ENCODE measurements around the gene LRRC59.
"Not testable (repeated sequence)": the region's sequence is repeated elsewhere in the genome, so short reads cannot be mapped to it uniquely, and the experiment has no call there.

The LRRC59 gene

DNA sequence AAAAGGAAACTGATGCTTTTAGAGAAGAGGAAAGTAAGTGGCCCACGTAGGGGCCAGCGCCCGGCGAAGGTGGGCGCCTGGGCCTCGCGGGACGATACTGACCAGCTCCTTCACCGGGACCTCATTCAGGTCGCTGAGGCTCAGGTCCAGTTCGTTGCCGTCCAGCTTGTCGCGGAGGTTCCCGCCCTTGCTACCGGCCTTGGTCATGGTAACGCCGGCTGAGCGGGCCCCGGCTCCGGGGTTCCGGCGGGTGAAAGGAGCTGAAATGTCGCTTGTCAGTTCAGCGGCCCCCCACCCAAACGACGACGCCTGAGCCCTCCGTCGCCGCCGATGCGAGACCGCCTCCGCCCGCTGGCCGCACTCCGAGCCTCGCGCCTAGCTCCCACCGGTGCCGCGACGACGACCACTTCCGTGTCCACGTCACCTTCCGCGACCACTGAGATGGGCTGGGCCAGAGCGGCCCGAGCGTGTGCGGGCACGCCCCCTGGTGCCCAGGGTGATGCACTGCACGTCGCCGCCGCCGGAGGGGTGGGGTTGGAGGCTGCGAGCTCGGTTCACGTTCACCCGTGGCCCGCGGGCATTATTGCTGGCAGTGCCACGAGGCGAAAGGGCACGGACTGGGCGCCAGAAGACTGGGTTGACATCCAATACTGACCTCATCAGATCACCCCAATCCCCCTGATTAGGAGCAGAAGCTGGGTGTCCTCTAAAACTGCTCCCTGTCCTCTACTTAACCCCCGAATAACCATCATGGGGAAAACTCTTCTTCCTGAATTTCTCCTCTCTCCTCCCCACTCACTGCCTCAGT, at the start of gene LRRC59:
TSS of gene LRRC59 (minus strand) at position 413 of the 808 bp plus-strand sequence. CDS start at position 207, 206 bp downstream.
- peak; percentile 82 for DNase-seq (ENCODE audit: low read depth)

DNA sequence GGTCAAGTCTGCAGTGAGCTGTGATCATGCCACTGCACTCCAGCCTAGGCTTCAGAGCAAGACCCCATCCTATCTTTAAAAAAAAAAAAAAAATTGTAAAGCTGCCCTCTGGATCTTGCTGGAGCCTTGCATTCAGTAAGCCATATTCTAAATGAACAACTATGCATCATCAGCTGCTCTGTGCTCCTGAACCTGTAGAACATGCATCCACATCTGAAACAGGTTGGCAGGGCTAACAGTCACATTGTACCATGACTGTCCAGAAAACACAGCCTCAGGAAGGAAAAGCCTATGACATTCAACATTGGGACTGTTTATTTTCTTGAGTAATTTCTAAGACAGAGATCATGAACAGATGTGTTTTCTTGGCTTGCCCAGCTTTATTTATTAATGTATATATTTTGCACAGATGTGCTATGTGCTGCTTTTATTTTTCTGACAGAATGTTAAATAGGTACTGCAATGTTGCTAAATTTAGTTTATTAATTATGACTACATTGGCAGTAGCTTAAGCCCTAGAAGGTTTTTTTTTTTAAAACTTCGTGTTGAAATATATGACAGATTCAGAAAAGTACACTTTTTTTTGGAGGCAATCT, 48.5 kb upstream of the LRRC59 start:
- peak; percentile 59 for DNase-seq (ENCODE audit: low read depth)

DNA sequence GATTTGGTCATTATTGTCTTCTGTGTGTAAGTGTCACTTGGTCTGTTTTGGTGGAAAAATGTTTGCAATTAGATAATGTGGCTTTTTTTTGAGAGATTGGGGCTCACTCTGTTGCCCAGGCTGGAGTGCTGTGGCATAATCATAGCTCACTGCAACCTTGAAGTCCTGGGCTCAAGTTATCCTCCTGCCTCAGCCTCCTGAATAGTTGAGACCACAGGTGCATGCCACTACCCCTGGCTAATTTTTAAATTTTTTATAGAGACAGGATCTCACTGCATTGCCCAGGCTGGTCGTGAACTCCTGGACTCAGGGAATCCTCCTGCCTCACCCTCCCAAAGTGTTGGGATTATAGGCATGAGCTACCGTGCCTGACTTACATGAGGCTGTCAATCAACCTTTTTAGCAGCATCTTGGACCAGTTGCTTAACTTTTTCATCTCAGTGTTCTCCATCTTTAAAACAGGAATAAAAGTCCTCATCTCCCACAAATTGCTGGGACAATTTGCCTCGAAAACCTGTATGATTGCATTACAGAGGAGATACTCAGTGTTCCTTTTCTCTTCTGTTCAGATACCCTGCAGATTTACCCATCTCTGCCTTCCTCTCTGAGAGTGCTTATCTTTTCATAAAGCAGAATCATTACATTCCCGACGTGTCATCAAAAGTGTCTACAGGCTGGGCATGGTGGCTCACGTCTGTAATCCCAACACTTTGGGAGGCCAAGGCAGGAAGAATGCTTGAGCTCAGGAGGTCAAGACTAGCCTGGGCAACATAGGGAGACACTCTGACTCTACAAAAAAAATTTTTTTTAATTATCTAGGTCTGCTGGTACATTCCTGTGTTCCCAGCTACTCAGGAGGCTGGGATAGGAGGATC, 47.8 kb upstream of the LRRC59 start:
- no peak for DNase-seq (ENCODE audit: low read depth)

DNA sequence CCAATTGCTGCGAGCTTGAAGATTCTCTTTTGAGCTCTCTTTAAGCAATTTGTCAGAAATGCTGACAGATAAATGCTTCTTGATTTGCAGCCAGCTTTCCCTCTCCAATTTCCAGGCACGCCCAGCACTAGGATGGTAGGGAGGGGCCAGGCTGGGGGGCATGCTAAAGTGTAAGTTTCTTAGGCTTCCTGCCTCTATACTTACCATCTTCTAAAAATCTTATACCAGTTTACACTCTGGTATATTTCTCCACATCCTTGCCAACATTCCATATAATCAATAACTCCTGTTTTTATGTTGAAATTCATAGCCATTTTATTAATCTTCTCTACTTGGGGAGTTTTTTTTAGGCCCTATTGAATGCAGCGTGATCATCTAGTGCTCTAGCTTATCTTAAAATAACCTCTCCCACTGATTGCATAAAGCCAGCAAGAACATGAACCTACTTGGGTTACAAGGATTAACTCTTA, 46.2 kb upstream of the LRRC59 start:
- no peak for DNase-seq (ENCODE audit: low read depth)

DNA sequence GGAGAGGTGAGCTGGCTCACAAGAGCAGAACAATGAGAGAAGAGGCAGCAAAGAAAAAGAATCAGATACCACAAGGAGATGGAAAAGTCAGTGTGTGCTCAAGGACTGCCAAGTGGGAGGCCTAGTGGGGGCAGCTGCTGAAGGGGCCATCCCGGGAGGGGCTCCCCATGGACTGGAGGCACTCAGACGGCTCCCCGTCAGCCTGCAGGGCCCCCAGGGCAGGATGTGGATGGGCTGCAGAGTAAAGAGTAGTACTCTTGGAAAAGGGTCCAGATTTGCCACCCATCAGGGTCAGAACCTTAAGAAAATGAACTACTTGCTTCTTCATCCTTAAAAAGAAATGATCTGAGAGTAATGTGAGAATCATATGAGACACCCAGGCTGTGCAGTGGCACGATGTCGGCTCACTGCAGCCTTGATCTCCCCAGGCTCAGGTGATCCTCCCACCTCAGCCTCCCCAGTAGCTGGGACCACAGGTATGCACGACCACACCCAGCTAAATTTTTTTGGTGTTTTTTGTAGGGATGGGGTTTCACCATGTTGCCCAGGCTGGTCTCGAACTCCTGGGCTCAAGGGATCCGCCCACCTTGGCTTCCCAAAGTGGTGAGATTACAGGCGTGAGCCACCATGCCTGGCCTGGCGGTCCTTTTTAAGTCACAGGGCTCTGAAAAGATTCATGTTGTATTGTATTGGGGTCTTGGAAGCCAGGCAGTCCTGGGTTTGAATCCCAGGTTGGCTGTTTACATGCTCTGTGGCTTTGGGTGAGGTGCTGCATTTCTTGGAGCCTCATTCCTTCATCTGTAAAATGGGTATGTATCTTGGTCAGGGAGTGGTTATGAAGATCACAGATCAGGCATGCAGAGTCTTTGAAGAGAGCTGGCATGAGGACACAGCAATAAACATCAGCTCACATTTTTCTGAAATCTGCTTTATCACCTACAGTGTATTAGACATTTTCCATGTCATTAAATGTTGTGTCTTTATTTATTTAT, 43.8 kb upstream of the LRRC59 start:
- no peak for DNase-seq (ENCODE audit: low read depth)

DNA sequence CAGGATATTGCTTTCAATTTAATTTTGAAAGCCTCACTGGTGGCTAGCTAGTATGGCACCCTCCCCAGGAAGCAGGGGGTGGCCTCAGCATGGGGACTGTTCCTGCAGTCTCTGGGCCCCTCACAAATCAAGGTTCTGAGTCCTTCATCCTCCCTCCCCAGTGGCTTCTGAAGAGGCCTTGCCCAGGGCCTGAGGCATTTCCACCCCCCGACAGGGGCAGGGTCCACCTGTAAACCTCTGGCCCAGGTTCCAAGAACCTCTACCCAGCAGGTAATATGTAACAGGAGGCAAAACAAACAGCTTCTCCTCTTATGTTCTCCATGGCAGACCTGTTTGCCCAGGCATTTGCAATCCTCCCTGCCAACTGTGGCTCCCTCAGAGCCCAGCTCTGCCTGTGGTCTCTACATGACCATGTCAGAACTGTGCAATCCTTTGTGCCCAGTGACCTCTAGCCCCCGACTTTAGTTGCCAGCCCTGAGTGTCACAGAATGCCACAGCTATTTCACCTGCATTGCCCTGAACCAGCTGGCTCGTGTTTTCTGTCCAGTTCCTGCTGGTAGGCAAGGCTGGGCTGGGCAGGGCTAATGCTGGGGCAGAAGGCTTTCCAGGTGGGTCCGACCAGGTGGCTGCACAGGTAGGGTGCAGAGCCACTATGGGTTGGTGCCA, 43.0 kb upstream of the LRRC59 start:
- DNase-seq (ENCODE audit: low read depth): no peak

DNA sequence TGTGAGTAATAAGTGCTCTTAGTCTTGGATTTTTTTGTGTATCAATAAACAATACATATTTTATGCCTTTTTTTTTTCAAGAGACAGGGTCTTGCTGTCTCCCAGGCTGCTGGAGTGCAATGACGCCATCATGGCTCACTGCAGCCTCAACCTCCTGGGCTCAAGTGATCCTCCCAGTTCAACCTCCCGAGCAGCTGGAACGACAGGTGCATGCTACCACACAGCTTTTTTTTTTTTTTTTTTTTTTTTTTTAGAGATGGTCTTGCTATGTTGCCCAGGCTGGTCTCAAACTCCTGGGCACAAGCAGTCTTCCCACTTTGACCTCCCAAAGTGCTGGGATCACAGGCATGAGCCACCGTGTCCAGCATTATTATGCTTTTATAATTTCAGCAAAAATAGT, 41.7 kb upstream of the LRRC59 start:
- DNase-seq (ENCODE audit: low read depth): no peak

DNA sequence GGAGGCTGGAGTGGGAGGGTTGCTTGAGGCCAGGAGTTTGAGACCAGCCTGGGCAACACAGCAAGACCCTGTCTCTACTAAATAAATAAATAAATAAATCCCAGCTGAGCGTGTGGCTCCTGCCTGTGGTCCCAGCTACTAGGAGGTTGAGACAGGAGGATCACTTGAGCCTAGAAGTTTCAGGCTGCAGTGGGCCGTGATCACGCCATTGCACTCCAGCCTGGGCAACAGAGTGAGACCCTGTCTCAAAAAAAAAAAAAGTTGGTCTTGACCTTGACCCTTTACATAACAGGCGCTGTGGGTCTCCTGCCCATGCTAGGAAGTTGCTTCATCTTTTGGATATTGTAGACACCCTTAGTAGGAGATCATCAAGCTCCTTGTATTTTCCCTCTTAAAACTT, 40.1 kb upstream of the LRRC59 start:
- no peak for DNase-seq (ENCODE audit: low read depth)

DNA sequence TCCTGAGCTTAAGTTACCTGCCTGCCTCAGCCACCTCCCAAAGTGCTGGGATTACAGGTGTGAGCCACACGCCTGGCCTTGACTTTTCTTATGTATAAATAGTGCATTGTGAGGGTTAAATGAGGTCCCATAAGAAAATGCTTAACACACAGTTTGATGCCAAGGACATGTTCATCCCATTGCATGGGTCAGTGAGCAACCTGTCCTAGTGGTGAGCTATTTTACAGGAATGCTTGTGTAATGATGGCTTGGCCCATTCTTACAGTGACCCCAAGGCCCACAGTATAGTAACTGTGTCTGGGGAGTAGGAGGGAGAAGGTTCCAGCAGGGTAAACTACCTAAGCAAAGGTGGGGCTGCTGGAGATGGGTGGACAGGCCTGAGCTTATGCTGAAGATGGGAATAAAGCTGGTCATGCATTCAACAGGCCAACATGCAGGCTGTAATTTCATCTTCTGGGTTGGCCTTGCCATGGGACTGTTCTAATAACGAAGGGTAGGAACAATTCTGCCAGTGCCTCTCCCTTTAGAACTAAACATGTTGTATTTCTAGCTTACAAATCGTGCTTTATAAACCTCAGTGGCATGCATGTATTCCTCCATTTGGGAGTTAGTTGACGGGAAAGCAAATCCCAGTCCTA, 34.9 kb upstream of the LRRC59 start:
- DNase-seq (ENCODE audit: low read depth): peak; percentile 23

DNA sequence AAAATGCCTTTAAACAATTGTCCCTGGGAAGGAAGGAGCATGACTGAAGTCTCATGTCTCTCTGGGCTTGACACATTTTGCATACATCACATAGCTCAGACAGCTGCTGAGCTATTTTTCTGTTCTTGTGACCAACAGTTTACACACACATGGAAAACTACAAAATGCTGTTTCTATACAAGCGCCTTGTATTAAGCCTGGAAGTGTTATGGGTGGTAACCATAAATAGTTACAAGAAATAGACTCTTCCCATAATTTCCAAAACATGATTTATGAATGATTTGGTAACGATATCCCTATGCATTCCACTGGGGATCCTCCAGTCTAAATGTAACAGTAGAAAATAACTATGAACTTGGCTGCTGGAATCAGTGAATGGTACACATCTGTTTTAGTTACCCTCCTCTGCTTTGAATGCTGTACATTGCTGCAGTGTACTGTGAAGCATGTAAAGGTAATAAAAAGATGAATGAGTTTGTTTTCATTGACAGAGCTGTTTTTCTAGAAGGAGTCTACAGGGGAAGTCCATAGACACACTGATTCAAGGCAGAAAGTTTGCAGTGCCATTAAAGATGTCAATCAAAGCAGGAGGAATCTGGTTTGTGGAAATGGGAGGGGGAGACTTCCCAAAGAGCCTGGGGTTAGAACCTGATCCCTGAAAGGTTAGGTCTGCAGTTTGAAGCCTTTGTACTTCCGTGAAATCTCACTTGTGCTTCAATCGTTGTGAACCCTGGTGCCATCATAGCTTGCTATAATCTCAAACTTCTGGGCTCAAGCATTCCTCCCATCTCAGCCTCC, 33.7 kb upstream of the LRRC59 start:
- DNase-seq (ENCODE audit: low read depth): no peak

DNA sequence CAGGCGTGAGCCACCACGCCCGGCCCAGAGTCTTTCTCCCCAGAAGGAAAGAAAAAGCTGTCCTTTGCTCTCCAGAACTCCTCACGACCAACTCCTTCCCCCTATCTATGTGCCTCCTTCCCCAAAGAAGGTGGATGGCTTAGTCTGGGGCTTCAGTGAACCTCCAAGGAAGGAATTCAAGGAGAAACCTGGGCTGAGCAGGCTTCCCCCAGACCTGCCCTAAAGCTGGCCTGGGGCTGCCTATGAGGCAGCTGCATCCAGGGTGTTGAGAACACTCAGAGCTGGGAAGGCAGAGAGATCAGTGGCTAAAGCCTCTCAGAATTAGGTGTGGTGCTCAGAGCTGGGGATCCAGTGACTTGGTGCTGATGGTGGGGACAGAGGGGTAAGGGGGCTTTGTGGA, 32.5 kb upstream of the LRRC59 start:
- no peak for DNase-seq (ENCODE audit: low read depth)

DNA sequence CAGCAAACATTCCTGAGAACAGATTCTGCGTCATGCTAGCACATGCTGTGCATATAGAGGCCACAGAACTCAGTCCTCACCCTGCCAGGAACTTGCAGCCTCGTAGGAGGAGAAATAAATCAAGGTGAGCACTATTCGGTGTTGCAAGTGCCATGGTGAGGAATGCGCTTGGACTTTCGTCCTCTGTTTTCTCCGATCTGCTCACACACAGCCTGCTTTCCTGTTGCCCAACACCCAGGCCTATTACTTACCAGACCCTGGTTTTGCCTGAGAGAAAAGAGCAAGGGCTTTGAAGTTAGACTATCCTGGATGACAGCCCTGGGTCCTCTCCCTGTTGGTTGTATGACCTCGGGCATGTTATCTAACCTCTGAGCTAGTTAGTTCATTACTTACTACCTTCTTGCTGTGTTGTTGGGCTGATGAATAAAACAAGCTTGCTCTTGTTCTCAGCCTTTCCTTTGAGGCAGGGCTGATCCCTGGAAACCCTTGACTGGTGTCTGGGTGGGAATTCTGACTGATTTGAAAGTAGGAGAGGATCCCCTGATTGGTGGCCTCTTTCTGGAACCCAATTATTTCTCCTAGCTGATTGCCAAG, 31.6 kb upstream of the LRRC59 start:
- no peak for DNase-seq (ENCODE audit: low read depth)

DNA sequence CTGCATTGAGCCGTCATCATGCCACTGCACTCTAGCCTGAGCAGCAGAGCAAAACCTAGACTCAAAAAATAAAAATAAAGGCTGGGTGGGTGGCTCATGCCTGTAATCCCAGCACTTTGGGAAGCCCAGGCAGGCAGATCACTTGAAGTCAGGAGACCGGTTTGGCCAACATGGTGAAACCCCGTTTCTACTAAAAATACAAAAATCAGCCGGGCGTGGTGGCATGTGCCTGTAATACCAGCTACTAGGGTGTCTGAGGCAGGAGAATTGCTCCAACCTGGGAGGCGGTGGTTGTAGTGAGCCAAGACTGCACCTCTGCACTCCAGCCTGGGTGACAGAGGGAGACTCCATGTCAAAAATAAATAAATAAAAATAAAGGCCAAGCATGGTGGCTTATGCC, 30.8 kb upstream of the LRRC59 start:
- not testable (repeated sequence) for DNase-seq (ENCODE audit: low read depth)

DNA sequence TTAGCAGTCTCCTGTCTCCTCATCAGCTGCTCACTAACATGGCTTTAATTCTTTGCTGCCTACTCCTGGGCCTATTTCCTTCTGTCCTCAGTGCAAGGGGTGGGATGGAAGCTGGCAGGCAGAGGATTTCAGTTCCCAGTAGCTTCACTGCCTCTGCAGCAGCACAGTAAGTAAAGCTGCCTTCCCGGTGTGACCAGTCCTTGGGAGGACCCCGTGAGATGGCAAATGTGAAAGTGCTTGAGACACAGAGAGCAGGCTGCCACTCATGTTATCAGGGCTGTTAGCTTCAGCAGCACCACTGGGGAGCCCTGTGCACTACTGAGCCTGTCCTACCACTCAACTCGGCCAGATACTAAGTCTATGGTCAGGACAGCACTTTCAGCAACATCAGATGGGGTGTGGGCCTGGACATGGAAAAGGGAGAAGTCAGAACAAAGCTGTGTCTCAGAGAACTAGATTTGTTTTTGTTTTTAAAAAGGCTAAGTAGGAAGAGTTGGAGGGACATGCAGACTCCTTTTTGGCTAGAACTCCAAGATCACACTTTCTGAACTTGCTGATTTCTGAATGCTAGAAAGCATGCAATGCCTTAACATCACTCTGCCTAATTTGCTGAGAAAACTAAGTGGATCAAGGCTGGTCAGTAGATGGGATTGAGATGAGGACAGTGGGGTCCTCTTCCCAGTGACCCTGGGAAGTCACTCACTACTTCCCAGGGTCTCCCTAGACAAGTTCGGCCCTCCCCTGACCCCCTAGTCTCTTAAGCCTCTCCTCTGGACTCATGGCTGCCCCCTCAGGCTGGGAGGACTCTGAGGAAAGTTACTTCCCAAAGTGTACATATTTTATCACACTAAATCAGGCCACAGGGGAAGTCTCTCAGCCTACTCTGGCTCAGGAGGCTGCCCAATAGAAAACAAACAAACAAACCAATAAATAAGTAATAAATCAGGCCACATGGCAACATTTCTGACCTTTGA, 29.8 kb upstream of the LRRC59 start:
- no peak for DNase-seq (ENCODE audit: low read depth)

DNA sequence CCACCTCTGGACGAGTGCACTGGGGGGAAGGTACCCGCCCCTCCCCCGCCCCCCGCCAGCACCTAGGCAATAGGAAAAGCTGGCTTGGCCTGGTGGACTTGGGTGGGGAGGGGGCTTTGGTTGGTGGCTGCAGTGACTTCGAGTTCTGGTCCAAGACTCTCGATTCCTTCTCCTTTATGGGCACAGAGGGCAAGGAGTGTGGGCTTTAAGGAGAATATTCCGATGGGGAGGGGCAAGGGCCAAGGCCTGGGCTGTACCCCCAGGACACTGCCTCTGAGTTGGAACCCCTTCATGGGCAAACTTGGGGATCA, 29.1 kb upstream of the LRRC59 start:
- no peak for DNase-seq (ENCODE audit: low read depth)

DNA sequence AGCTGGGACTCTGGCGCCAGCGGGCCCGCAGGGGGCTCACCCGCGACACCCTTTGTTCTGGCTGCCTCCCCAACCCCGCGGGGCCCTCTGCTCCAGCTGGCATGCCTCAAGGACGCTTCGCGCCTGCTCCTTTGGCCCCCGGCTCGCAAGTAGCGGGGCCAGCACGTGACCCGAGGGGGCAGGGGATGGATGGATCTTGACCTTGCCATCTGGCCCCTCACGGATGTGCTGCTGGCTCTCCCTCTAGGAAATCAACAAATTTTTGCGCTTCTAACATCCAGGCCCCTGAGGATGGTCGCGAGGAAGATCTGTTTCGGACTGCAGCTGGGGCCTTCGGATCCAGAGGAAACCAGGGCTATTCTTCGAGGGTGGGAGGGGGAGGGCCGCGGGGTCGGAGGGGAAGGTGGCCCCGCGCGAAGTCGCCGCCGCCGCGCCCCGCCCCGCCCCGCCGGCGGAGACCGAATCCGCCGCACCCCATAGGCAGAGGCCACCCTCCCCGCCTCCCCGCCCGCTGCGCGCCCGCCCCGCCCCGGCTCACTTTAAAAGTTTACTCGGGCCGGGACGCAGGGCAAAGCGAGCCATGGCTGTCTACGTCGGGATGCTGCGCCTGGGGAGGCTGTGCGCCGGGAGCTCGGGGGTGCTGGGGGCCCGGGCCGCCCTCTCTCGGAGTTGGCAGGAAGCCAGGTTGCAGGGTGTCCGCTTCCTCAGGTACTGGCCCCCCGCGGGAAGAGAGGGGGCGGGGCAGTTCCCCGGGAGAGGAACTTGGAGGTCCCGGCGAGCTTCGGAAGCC, 28.6 kb upstream of the LRRC59 start, which contains the start of gene ACSF2:
TSS of gene ACSF2 (plus strand) at position 537 of the 790 bp plus-strand sequence. CDS start at position 581, 44 bp downstream.
- DNase-seq (ENCODE audit: low read depth): peak; percentile 48

Data from fibroblast of gingiva (primary cell).